A549 treated with Hydrocortisone at 1 μM for 4 hours (cell line): ENCODE measurements around the gene TAGAP. TPM values are rescaled to one million over a fixed set of nuclear protein-coding genes. Genes with fewer than 3 reads are reported as not detected.

Experiments
- total RNA-seq: library from RNA; stranded (reverse); fragments of 200-300 nt; extraction: Qiagen RNA extraction; gene quantifications from 5 replicates; pipeline ENCODE4 v1.2.3, GENCODE V29; 2022

The TAGAP gene
- not detected in 5 replicates for total RNA-seq

GRCh38 chr6:159044899-159045727 lies at the start of gene TAGAP:
TSS of gene TAGAP (minus strand) at chr6:159044991. CDS start at chr6:159044146, 845 bp downstream.

GRCh38 chr6:158999666-159000403 lies 45.0 kb downstream of the TAGAP start, which contains the start of gene RSPH3:
TSS of gene RSPH3 (minus strand) at chr6:159000202. CDS start at chr6:158999550, 652 bp downstream.

Other genes with a start within 250 kb of the TAGAP start
- 395 to 538 TPM (median 436 TPM) in 5 replicates for gene EZR, start 225.6 kb downstream of the TAGAP start, total RNA-seq
- gene RSPH3, start 44.8 kb downstream of the TAGAP start, total RNA-seq = 4.4 to 5.4 TPM (median 5.0 TPM) in 5 replicates
- gene FNDC1, start 124.4 kb upstream of the TAGAP start, total RNA-seq = 0.06 to 0.08 TPM (median 0.08 TPM) in 5 replicates